Nephron (organoid): ENCODE data around the gene GRIA4.

Experiments
- H3K27ac Mint-ChIP-seq, 3 experiments: 2 replicates each; pipeline ENCODE4 v1.8.0; 2020; ENCODE audit warnings: mixed read lengths in 3 of 3, mild to moderate bottlenecking in 2 of 3, moderate library complexity in 1 of 3
- H3K27me3 Mint-ChIP-seq: 2 replicates; pipeline ENCODE4 v1.8.0; 2021; ENCODE audit warnings: low read depth, mild to moderate bottlenecking, moderate library complexity, mixed read lengths
- H3K36me3 Mint-ChIP-seq: 2 replicates; pipeline ENCODE4 v1.8.0; 2020; ENCODE audit warnings: low read depth, mixed read lengths
- H3K4me1 Mint-ChIP-seq: 2 replicates; pipeline ENCODE4 v1.8.0; 2020; ENCODE audit warnings: mixed read lengths
- H3K4me3 Mint-ChIP-seq, 3 experiments: 2 replicates each; pipeline ENCODE4 v1.8.0; 2020; ENCODE audit warnings: mild to moderate bottlenecking in 3 of 3, mixed read lengths in 3 of 3, moderate library complexity in 2 of 3
- H3K9me3 Mint-ChIP-seq: 2 replicates; pipeline ENCODE4 v1.8.0; 2020; ENCODE audit warnings: mixed read lengths
- TF ChIP-seq, protein P1 (sequence below), 3 experiments: fragments of 200-600 bp; sonication (generic); IDR thresholded peaks; one replicate each; pipeline ENCODE4 v1.5.0; 2021; ENCODE audit warnings: antibody characterized with exemption in 3 of 3; ENCODE audit not compliant: unreplicated experiment in 3 of 3

GRIA4 gene

DNA sequence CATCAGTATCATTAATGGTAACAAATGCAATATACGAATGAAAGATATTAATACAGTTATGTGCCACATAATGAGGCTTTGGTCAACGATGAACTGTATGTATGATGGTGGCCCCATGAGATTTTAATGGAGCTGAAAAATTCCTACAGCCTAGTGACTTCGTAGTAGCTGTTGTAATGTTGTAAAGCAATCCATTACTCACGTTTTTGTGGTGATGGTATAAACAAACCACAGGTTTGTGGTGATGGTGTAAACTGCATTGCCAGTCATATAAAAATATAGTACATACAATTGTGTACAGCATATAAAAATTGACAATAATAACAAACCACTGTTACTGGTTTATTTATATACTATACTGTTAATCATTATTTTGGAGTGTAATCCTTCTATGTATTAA, 27.4 kb upstream of the GRIA4 start:
- H3K9me3 Mint-ChIP-seq, result no peaks in the 10 kb centered on the region
- H3K4me1 Mint-ChIP-seq, result no peaks in the 10 kb centered on the region
- H3K36me3 Mint-ChIP-seq, result no peaks in the 10 kb centered on the region
- TF ChIP-seq, protein P1, sequence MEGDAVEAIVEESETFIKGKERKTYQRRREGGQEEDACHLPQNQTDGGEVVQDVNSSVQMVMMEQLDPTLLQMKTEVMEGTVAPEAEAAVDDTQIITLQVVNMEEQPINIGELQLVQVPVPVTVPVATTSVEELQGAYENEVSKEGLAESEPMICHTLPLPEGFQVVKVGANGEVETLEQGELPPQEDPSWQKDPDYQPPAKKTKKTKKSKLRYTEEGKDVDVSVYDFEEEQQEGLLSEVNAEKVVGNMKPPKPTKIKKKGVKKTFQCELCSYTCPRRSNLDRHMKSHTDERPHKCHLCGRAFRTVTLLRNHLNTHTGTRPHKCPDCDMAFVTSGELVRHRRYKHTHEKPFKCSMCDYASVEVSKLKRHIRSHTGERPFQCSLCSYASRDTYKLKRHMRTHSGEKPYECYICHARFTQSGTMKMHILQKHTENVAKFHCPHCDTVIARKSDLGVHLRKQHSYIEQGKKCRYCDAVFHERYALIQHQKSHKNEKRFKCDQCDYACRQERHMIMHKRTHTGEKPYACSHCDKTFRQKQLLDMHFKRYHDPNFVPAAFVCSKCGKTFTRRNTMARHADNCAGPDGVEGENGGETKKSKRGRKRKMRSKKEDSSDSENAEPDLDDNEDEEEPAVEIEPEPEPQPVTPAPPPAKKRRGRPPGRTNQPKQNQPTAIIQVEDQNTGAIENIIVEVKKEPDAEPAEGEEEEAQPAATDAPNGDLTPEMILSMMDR (IDR thresholded peaks at IDR 0.05; ENCODE audit: unreplicated experiment in 3 of 3), result no peak
- H3K27me3 Mint-ChIP-seq, result no peaks in the 10 kb centered on the region
- H3K4me3 Mint-ChIP-seq, result no peak overlapping the region
- no peak overlapping the region for H3K27ac Mint-ChIP-seq

DNA sequence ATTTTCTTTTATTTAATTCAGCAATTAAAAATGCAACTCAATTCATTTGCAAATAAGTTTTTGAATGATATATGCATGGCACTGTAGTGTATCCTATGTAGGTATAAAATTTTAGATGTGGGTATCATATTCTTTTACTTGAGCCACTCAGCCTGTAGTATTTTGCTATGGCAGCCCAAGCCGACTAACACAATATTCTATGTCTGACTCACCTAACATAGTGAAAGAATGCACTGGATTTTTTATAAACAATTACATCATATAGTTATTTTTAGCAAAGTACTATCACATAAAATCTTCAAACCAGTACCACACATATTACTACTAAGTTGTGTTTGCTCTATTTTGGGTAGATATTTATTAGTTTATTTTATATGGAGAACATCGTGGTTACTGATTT, 21.9 kb upstream of the GRIA4 start:
- H3K36me3 Mint-ChIP-seq, result no peaks in the 10 kb centered on the region
- no peak overlapping the region for H3K27ac Mint-ChIP-seq
- H3K27me3 Mint-ChIP-seq, result no peaks in the 10 kb centered on the region
- no peaks in the 10 kb centered on the region for H3K9me3 Mint-ChIP-seq
- no peaks in the 10 kb centered on the region for H3K4me1 Mint-ChIP-seq
- TF ChIP-seq, protein P1 (IDR thresholded peaks at IDR 0.05; ENCODE audit: unreplicated experiment in 3 of 3), result no peak
- H3K4me3 Mint-ChIP-seq, result no peak overlapping the region

DNA sequence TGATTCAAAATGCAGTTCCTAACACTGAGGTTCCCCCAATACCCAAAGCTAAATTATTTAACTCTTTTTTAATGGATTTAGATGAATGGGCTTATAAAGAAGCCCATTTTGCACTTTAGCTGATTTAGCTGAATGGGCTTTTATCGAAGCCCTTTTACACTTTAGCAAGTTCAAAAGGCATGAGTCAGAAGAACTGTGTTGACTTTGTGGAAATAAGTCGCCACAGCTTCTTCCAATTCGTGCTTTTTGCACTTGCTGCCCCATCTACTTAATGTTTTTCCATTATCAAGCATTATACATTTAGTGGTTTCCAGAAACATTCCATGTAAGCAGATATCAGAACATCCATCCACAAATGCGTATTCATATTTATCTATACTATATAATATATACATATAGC, 20.5 kb upstream of the GRIA4 start:
- Mint-ChIP-seq H3K27me3 (no peaks in the 10 kb centered on the region), H3K9me3 (no peaks in the 10 kb centered on the region), H3K4me3 (no peak overlapping the region), H3K4me1 (no peaks in the 10 kb centered on the region), H3K27ac (no peak overlapping the region), H3K36me3 (no peaks in the 10 kb centered on the region)
- TF ChIP-seq, protein P1 (IDR thresholded peaks at IDR 0.05; ENCODE audit: unreplicated experiment in 3 of 3), result no peak

DNA sequence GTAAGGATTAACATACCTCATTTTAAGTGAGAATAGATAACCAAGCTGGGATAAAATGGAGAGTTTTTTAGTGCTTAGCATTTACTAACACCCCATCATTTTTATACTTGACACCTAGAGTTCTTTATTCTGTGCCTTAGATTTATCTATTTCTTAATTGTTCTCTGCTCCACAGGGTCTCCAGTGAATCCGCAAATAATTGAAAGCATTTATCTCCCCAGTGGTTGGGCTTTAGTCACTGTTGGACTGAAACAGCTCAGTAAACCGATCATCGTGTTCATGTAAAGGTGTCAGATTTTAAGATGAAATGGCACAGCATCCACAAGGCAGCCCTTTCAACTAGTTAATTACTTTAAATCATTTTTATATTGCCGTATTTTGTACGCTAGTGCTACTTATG, 17.8 kb upstream of the GRIA4 start:
- TF ChIP-seq, protein P1 (IDR thresholded peaks at IDR 0.05; ENCODE audit: unreplicated experiment in 3 of 3), result no peak
- H3K27me3 Mint-ChIP-seq, result no peaks in the 10 kb centered on the region
- no peaks in the 10 kb centered on the region for H3K4me1 Mint-ChIP-seq
- H3K9me3 Mint-ChIP-seq, result peaks cover 2% of the 10 kb centered on the region
- no peaks in the 10 kb centered on the region for H3K36me3 Mint-ChIP-seq
- H3K27ac Mint-ChIP-seq, result no peak overlapping the region
- H3K4me3 Mint-ChIP-seq, result no peak overlapping the region

DNA sequence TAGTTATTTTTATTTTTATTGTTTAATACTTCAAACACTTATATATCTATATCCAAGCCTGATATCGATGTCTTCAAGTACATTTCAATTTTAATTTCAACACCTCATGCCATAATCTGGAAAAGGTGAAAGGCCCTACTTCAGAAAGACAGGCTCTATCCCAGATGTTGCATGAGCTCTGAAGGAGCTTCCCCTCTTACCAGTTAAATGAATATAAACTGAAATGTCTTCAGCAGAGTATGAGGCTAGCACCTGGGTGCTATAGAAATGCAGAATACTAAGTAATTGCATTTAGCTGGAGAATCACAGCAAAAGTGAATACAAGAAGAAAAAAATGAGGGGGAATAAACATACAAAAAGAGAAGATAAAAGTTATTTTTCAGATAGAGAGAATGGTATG, 11.5 kb upstream of the GRIA4 start:
- Mint-ChIP-seq H3K4me3 (no peak overlapping the region), H3K4me1 (no peaks in the 10 kb centered on the region), H3K27me3 (no peaks in the 10 kb centered on the region), H3K36me3 (no peaks in the 10 kb centered on the region), H3K27ac (no peak overlapping the region), H3K9me3 (peaks cover 2% of the 10 kb centered on the region)
- TF ChIP-seq, protein P1 (IDR thresholded peaks at IDR 0.05; ENCODE audit: unreplicated experiment in 3 of 3), result no peak

DNA sequence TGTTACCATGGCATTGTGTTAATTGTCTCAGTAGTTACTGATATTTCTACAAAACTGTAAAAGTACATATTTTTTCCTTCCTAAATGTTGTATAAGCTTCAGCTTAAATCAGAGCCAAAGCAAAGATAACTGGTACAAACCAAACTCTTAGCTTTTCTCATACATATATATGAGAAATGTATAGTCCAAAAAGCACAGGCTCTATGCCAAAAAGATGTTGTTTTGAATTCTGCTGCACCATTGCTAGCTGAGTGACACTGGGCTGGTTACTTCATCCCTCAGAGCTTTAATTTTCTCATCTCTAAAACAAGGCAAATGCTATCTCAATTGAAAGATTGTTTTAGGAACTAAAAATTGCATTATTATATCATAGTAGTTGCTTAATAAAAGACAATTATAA, 6.7 kb upstream of the GRIA4 start:
- no peak overlapping the region for H3K27ac Mint-ChIP-seq
- H3K9me3 Mint-ChIP-seq, result no peaks in the 10 kb centered on the region
- H3K36me3 Mint-ChIP-seq, result no peaks in the 10 kb centered on the region
- no peaks in the 10 kb centered on the region for H3K4me1 Mint-ChIP-seq
- H3K27me3 Mint-ChIP-seq, result peaks cover 9% of the 10 kb centered on the region
- no peak overlapping the region for H3K4me3 Mint-ChIP-seq
- TF ChIP-seq, protein P1 (IDR thresholded peaks at IDR 0.05; ENCODE audit: unreplicated experiment in 3 of 3), result no peak
